Measurements from ENCODE around the gene OR12D3. TPM values are rescaled to one million over a fixed set of nuclear protein-coding genes. Genes with fewer than 3 reads are reported as not detected.

The OR12D3 gene
- not detected for total RNA-seq

- intact Hi-C loops (cut with DNase I) = no loop called here
- 78% methylated on average over 1 of the region's 1 CpG for WGBS
- H3K36me3 ChIP-seq = no peaks in the 10 kb centered on the region
- DNase-seq (ENCODE audit: extremely low spot score) = no peak
- peaks cover 0 to 4% (median 0%) of the 10 kb centered on the region in 4 donors for H3K27me3 ChIP-seq
- H3K4me3 ChIP-seq = no peak within 1 kb of the TSS
- no peaks in the 10 kb centered on the region for H3K4me1 ChIP-seq
- H3K27ac ChIP-seq (replicated peaks in 1 of 4) = no peak within 1 kb of the TSS
- no peaks in the 10 kb centered on the region for H3K9me3 ChIP-seq
- TF ChIP-seq CTCF (IDR thresholded peaks at IDR 0.05) (no peak), POLR2AphosphoS5 (IDR thresholded peaks at IDR 0.05) (no peak), EP300 (IDR thresholded peaks at IDR 0.05) (no peak), POLR2A (IDR thresholded peaks at IDR 0.05; ENCODE audit: low read depth) (no peak)
Observed at GRCh38 chr6:29375191-29375590, at the start of gene OR12D3. TSS of gene OR12D3 (minus strand) at chr6:29375291. CDS start at chr6:29375287, 4 bp downstream.

- H3K36me3 ChIP-seq = no peaks in the 10 kb centered on the region
- peaks cover 0 to 3% (median 0%) of the 10 kb centered on the region in 4 donors for H3K9me3 ChIP-seq
- no peak overlapping the region for H3K4me3 ChIP-seq
- no peaks in the 10 kb centered on the region for H3K27me3 ChIP-seq
- H3K27ac ChIP-seq (replicated peaks in 1 of 4) = no peak overlapping the region
- TF ChIP-seq POLR2AphosphoS5 (IDR thresholded peaks at IDR 0.05) (no peak), POLR2A (IDR thresholded peaks at IDR 0.05; ENCODE audit: low read depth) (no peak), EP300 (IDR thresholded peaks at IDR 0.05) (no peak), CTCF (IDR thresholded peaks at IDR 0.05) (no peak)
- 64% methylated on average over 2 of the region's 2 CpGs for WGBS
- intact Hi-C loops (cut with DNase I) = no loop called here
- no peak for DNase-seq (ENCODE audit: extremely low spot score)
- H3K4me1 ChIP-seq = no peaks in the 10 kb centered on the region
Observed at GRCh38 chr6:29424575-29424974, 49.5 kb upstream of the OR12D3 start.

GRCh38 chr6:29424168-29424567 lies 49.1 kb upstream of the OR12D3 start:
- TF ChIP-seq EP300 (IDR thresholded peaks at IDR 0.05) = no peak
- TF ChIP-seq CTCF (IDR thresholded peaks at IDR 0.05) = no peak
- no peak for TF ChIP-seq POLR2AphosphoS5 (IDR thresholded peaks at IDR 0.05)
- no peak for TF ChIP-seq POLR2A (IDR thresholded peaks at IDR 0.05; ENCODE audit: low read depth)
- DNase-seq (ENCODE audit: extremely low spot score) = no peak
- Histone ChIP-seq H3K4me3 (no peak overlapping the region), H3K27me3 (no peaks in the 10 kb centered on the region), H3K4me1 (no peaks in the 10 kb centered on the region), H3K27ac (replicated peaks in 1 of 4) (no peak overlapping the region), H3K36me3 (no peaks in the 10 kb centered on the region), H3K9me3 (peaks cover 0 to 3% (median 0%) of the 10 kb centered on the region in 4 donors)
- intact Hi-C loops (cut with DNase I) = no loop called here
- 81% methylated on average over 2 of the region's 2 CpGs for WGBS

- Histone ChIP-seq H3K27me3 (no peaks in the 10 kb centered on the region), H3K4me1 (no peaks in the 10 kb centered on the region), H3K27ac (replicated peaks in 1 of 4) (no peak overlapping the region), H3K36me3 (no peaks in the 10 kb centered on the region), H3K4me3 (no peak overlapping the region), H3K9me3 (peaks cover 0 to 3% (median 0%) of the 10 kb centered on the region in 4 donors)
- 66% methylated on average over 3 of the region's 3 CpGs for WGBS
- intact Hi-C loops (cut with DNase I) = no loop called here
- DNase-seq (ENCODE audit: extremely low spot score) = no peak
- TF ChIP-seq POLR2AphosphoS5 (IDR thresholded peaks at IDR 0.05) (no peak), CTCF (IDR thresholded peaks at IDR 0.05) (no peak), EP300 (IDR thresholded peaks at IDR 0.05) (no peak), POLR2A (IDR thresholded peaks at IDR 0.05; ENCODE audit: low read depth) (no peak)
Observed at GRCh38 chr6:29419516-29419915, 44.4 kb upstream of the OR12D3 start.

GRCh38 chr6:29414588-29414987 lies 39.5 kb upstream of the OR12D3 start, which contains the start of gene OR12D1:
TSS of gene OR12D1 (plus strand) at chr6:29414928.
- intact Hi-C loops (cut with DNase I) = no loop called here
- Histone ChIP-seq H3K36me3 (no peaks in the 10 kb centered on the region), H3K4me3 (no peak within 1 kb of the TSS), H3K9me3 (peaks cover 0 to 10% (median 0%) of the 10 kb centered on the region in 4 donors), H3K27me3 (no peaks in the 10 kb centered on the region), H3K27ac (replicated peaks in 1 of 4) (no peak within 1 kb of the TSS), H3K4me1 (no peaks in the 10 kb centered on the region)
- TF ChIP-seq CTCF (IDR thresholded peaks at IDR 0.05) (no peak), EP300 (IDR thresholded peaks at IDR 0.05) (no peak), POLR2AphosphoS5 (IDR thresholded peaks at IDR 0.05) (no peak), POLR2A (IDR thresholded peaks at IDR 0.05; ENCODE audit: low read depth) (no peak)
- DNase-seq (ENCODE audit: extremely low spot score) = no peak
